ENCODE data around the gene ITPRIPL2. TPM values are rescaled to one million over a fixed set of nuclear protein-coding genes. Genes with fewer than 3 reads are reported as not detected.

ITPRIPL2 gene
- total RNA-seq, 2 experiments from 2014 or later: 7.1 to 16.7 TPM

DNA sequence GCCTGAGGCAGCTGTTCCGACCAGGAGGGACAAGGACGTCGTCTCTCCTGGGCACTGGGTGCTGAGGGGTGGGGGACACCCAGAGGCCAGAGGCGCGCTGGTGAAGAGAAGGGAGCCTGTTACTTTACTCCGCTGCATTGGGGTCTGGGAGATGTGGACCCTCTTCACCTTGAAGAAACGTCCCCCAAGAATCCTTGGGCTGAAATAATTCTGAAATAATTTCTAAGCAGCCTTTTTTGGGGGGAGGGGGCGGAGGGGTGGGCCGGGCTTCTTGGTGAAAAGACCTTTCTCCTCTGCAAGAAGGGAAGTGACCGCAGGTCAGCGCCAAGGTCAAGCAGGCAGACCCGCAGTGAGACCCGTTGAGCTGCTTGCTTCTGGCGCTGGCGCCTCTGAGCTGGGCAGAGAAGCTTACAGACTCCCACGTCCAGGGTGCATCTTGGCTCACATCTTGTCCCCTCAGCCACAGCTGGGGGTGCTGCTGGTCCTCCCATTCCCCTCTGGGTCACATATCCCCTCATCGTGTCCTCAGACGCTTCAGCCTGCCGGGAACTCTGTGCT, 55.4 kb downstream of the ITPRIPL2 start:
- ATAC-seq: no peak
- CTCF ChIA-PET: interaction anchor here (0.6 to 1.5 kb wide), 2 partner anchors 10 to 22 kb away, joined by 3 to 8 read pairs; no protein-coding TSS in a partner anchor
- Mint-ChIP-seq H3K27me3 (peaks cover 42% of the 10 kb centered on the region), H3K36me3 (no peaks in the 10 kb centered on the region), H3K9me3 (ENCODE audit: low read depth) (no peaks in the 10 kb centered on the region), H3K27ac (no peak overlapping the region), H3K4me1 (peaks cover 3% of the 10 kb centered on the region), H3K4me3 (no peak overlapping the region)
- DNase-seq: no peak

DNA sequence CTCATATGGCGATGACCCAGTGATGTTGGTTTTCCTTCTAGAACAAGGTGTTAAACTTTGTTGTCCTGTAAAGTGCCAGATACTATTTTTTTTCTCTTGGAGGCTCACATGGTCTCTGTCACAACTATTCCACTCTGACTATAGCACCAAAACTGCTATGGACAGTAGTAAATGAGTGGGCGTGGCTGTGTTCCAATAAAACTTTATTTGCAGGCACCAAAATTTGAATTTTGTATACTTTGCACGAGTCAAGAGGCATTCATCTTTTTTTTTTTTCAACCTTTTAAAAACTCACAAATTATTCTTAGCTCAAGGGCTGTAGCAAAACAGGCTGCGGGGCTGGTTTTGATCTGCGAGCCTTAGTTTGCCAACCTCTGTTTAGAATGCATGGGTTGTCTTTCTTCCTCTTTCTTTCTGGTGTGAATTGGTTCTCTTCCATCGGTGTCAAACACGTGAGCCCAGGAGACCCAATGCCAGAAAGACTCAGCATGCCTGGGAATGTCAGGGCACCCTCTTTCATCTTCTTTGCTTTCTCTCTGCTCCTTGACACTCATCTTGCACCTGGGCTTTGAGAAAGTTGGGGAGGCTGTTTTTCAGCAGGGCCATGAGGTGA, 56.4 kb downstream of the ITPRIPL2 start:
- CTCF ChIA-PET: interaction anchor here (1.5 kb wide), 1 partner anchor 9 kb away, joined by 8 read pairs; no protein-coding TSS in a partner anchor
- H3K27ac Mint-ChIP-seq: no peak overlapping the region

More for the DNA sequence above, 56.4 kb downstream of the ITPRIPL2 start:
- ATAC-seq (no peak), DNase-seq (no peak)
- no peaks in the 10 kb centered on the region for H3K9me3 Mint-ChIP-seq (ENCODE audit: low read depth)
- no peak overlapping the region for H3K4me3 Mint-ChIP-seq
- peaks cover 3% of the 10 kb centered on the region for H3K4me1 Mint-ChIP-seq
- no peaks in the 10 kb centered on the region for H3K36me3 Mint-ChIP-seq
- peaks cover 42% of the 10 kb centered on the region for H3K27me3 Mint-ChIP-seq

Other genes starting within 250 kb of the ITPRIPL2 start
- gene SMG1, start 187.6 kb upstream of the ITPRIPL2 start, total RNA-seq: 100 to 1,000 TPM; 111 to 147 TPM
- not detected for gene TMC7, start 130.0 kb upstream of the ITPRIPL2 start, total RNA-seq
- gene COQ7, start 46.4 kb upstream of the ITPRIPL2 start, total RNA-seq: 10 to 100 TPM; 12.5 to 14.1 TPM
- not detected for gene SYT17, start 54.3 kb downstream of the ITPRIPL2 start, total RNA-seq
- gene CLEC19A, start 171.8 kb downstream of the ITPRIPL2 start, total RNA-seq: not detected

Data from activated CD8-positive, alpha-beta memory T cell treated with anti-CD3 and anti-CD28 coated beads, Interleukin-2, amount 10 ng/mL, durations not matched to agents 7 days and 5 days (primary cell).